Type B pancreatic cell (in vitro differentiated cells): ENCODE results near the gene CALR3. TPM values are rescaled to one million over a fixed set of nuclear protein-coding genes. Genes with fewer than 3 reads are reported as not detected.
A peak's percentile ranks its signal among the peaks of the same experiment; 100 is the strongest.
"Not testable (repeated sequence)": the region's sequence is repeated elsewhere in the genome, so short reads cannot be mapped to it uniquely, and the experiment has no call there.

Source experiments
- DNase-seq: peaks from one replicate; pipeline ENCODE4 v3.0.0; 2021; ENCODE audit warnings: mixed read lengths; ENCODE audit not compliant: unreplicated experiment; ENCODE audit errors: extremely low spot score
- H3K27ac Mint-ChIP-seq: 2 replicates; pipeline ENCODE4 v1.8.0; 2021; ENCODE audit warnings: mild to moderate bottlenecking, mixed read lengths
- H3K27me3 Mint-ChIP-seq: 2 replicates; pipeline ENCODE4 v1.8.0; 2021; ENCODE audit warnings: mixed read lengths
- H3K36me3 Mint-ChIP-seq: 2 replicates; pipeline ENCODE4 v1.8.0; 2021; ENCODE audit warnings: mixed read lengths
- H3K4me1 Mint-ChIP-seq: one replicate; pipeline ENCODE4 v1.8.0; 2021; ENCODE audit warnings: mixed read lengths; ENCODE audit not compliant: unreplicated experiment
- H3K4me3 Mint-ChIP-seq: 2 replicates; pipeline ENCODE4 v1.8.0; 2021; ENCODE audit warnings: mild to moderate bottlenecking, mixed read lengths
- H3K9me3 Mint-ChIP-seq: 2 replicates; pipeline ENCODE4 v1.8.0; 2021; ENCODE audit warnings: mixed read lengths
- CTCF ChIP-seq: fragments of 200-600 bp; sonication (generic); conservative IDR thresholded peaks from 2 replicates; pipeline ENCODE4 v1.5.0; 2021; ENCODE audit warnings: antibody characterized with exemption, mild to moderate bottlenecking
- total RNA-seq: library from RNA; stranded (reverse); gene quantifications from 2 replicates; pipeline ENCODE4 v1.2.1, GENCODE V29; 2021; ENCODE audit warnings: low replicate concordance

The CALR3 gene
- total RNA-seq, 1 donor from 2014 or later = not detected

- DNase-seq = peak; percentile 74
- H3K27me3 Mint-ChIP-seq = no peaks in the 10 kb centered on the region
- H3K27ac Mint-ChIP-seq = peak overlapping the region; percentile 88
- TF ChIP-seq CTCF = no peak
- no peaks in the 10 kb centered on the region for H3K9me3 Mint-ChIP-seq
- peak overlapping the region; percentile 95 for H3K4me3 Mint-ChIP-seq
- H3K4me1 Mint-ChIP-seq = peaks cover 36% of the 10 kb centered on the region
- H3K36me3 Mint-ChIP-seq = no peaks in the 10 kb centered on the region
These were observed 24.8 kb downstream of the CALR3 start for GRCh38 chr19:16470911-16471811.

GRCh38 chr19:16470541-16470910 is 25.4 kb downstream of the CALR3 start:
- Mint-ChIP-seq H3K27me3 (no peaks in the 10 kb centered on the region), H3K36me3 (no peaks in the 10 kb centered on the region)

GRCh38 chr19:16467581-16467980 is 28.4 kb downstream of the CALR3 start:
- Mint-ChIP-seq H3K27me3 (no peaks in the 10 kb centered on the region), H3K36me3 (peaks cover 5% of the 10 kb centered on the region)
- no peak for TF ChIP-seq CTCF

More at GRCh38 chr19:16470541-16470910, 25.4 kb downstream of the CALR3 start:
- peaks cover 38% of the 10 kb centered on the region for H3K4me1 Mint-ChIP-seq
- DNase-seq = no peak
- H3K9me3 Mint-ChIP-seq = no peaks in the 10 kb centered on the region
- no peak for TF ChIP-seq CTCF
- peak overlapping the region; percentile 88 for H3K27ac Mint-ChIP-seq
- peak overlapping the region; percentile 95 for H3K4me3 Mint-ChIP-seq

GRCh38 chr19:16466802-16467427 is 29.1 kb downstream of the CALR3 start:
- H3K27me3 Mint-ChIP-seq, H3K27ac Mint-ChIP-seq, H3K9me3 Mint-ChIP-seq, H3K36me3 Mint-ChIP-seq, H3K4me3 Mint-ChIP-seq, DNase-seq: not testable (repeated sequence)
- H3K4me1 Mint-ChIP-seq = peaks cover 50% of the 10 kb centered on the region

More at GRCh38 chr19:16467581-16467980, 28.4 kb downstream of the CALR3 start:
- DNase-seq = no peak
- H3K4me1 Mint-ChIP-seq = peaks cover 50% of the 10 kb centered on the region
- H3K27ac Mint-ChIP-seq = no peak overlapping the region
- H3K4me3 Mint-ChIP-seq = peak overlapping the region; percentile 18
- H3K9me3 Mint-ChIP-seq = no peaks in the 10 kb centered on the region

- Mint-ChIP-seq H3K27ac (no peak overlapping the region), H3K9me3 (no peaks in the 10 kb centered on the region), H3K36me3 (peaks cover 5% of the 10 kb centered on the region), H3K27me3 (no peaks in the 10 kb centered on the region), H3K4me1 (peaks cover 44% of the 10 kb centered on the region), H3K4me3 (no peak overlapping the region)
- DNase-seq = no peak
- TF ChIP-seq CTCF = no peak
These were observed 30.7 kb downstream of the CALR3 start for GRCh38 chr19:16465239-16465638.
